Activated naive CD4-positive, alpha-beta T cell treated with anti-CD3 and anti-CD28 coated beads, Interleukin-2, amount 10 ng/mL, durations not matched to agents 7 days and 5 days (primary cell): Measurements from ENCODE around the gene NDST1.

Source experiments
- CTCF ChIA-PET: fragments of 350-600 bp; sonication (Branson Sonifier 250); formaldehyde crosslinking; loops from one replicate; lab custom pipeline; 2021; ENCODE audit warnings: antibody characterized with exemption; lab: Charles Lee
- DNase-seq: peaks from one replicate; pipeline ENCODE4 v3.0.0-alpha.2; 2020
- H3K27ac Mint-ChIP-seq: one replicate; pipeline ENCODE4 v1.8.0; 2021; ENCODE audit warnings: mild to moderate bottlenecking, moderate library complexity, mixed read lengths
- H3K27me3 Mint-ChIP-seq: one replicate; pipeline ENCODE4 v1.8.0; 2021; ENCODE audit warnings: mild to moderate bottlenecking, mixed read lengths
- H3K36me3 Mint-ChIP-seq: one replicate; pipeline ENCODE4 v1.8.0; 2021; ENCODE audit warnings: mixed read lengths
- H3K4me1 Mint-ChIP-seq: one replicate; pipeline ENCODE4 v1.8.0; 2021; ENCODE audit warnings: mixed read lengths
- H3K4me3 Mint-ChIP-seq: one replicate; pipeline ENCODE4 v1.8.0; 2021; ENCODE audit warnings: mild to moderate bottlenecking, moderate library complexity, mixed read lengths
- H3K9me3 Mint-ChIP-seq: one replicate; pipeline ENCODE4 v1.8.0; 2021; ENCODE audit warnings: mixed read lengths

NDST1 gene

GRCh38 chr5:150497274-150497988, 10.5 kb upstream of the NDST1 start:
- Mint-ChIP-seq H3K36me3 (no peaks in the 10 kb centered on the region), H3K27ac (no peak overlapping the region), H3K4me1 (no peaks in the 10 kb centered on the region), H3K27me3 (peaks cover 14% of the 10 kb centered on the region), H3K4me3 (no peak overlapping the region), H3K9me3 (no peaks in the 10 kb centered on the region)
- CTCF ChIA-PET: no interaction called here
- DNase-seq: no peak

- no peaks in the 10 kb centered on the region for H3K9me3 Mint-ChIP-seq
- no peak overlapping the region for H3K4me3 Mint-ChIP-seq
- CTCF ChIA-PET: interaction anchor here (1.8 kb wide), 1 partner anchor 8 kb away, joined by 6 read pairs; no protein-coding TSS in a partner anchor
- H3K27ac Mint-ChIP-seq: no peak overlapping the region
- no peak for DNase-seq
- peaks cover 14% of the 10 kb centered on the region for H3K27me3 Mint-ChIP-seq
- H3K4me1 Mint-ChIP-seq: no peaks in the 10 kb centered on the region
- no peaks in the 10 kb centered on the region for H3K36me3 Mint-ChIP-seq
Measured at GRCh38 chr5:150497989-150498317, 10.0 kb upstream of the NDST1 start.

GRCh38 chr5:150498501-150498900, 9.4 kb upstream of the NDST1 start:
- H3K9me3 Mint-ChIP-seq: no peaks in the 10 kb centered on the region
- no peak overlapping the region for H3K4me3 Mint-ChIP-seq
- CTCF ChIA-PET: interaction anchor here (1.8 kb wide), 1 partner anchor 9 kb away, joined by 6 read pairs; no protein-coding TSS in a partner anchor
- DNase-seq: no peak
- peaks cover 14% of the 10 kb centered on the region for H3K27me3 Mint-ChIP-seq
- H3K27ac Mint-ChIP-seq: no peak overlapping the region
- no peaks in the 10 kb centered on the region for H3K36me3 Mint-ChIP-seq
- no peaks in the 10 kb centered on the region for H3K4me1 Mint-ChIP-seq

- Mint-ChIP-seq H3K36me3 (no peaks in the 10 kb centered on the region), H3K27ac (no peak overlapping the region), H3K27me3 (peaks cover 14% of the 10 kb centered on the region), H3K9me3 (no peaks in the 10 kb centered on the region), H3K4me1 (no peaks in the 10 kb centered on the region), H3K4me3 (no peak overlapping the region)
- no peak for DNase-seq
- CTCF ChIA-PET: interaction anchor here (1.8 kb wide), 1 partner anchor 9 kb away, joined by 6 read pairs; no protein-coding TSS in a partner anchor
Measured at GRCh38 chr5:150498971-150499370, 9.0 kb upstream of the NDST1 start.

- no peaks in the 10 kb centered on the region for H3K4me1 Mint-ChIP-seq
- no peaks in the 10 kb centered on the region for H3K36me3 Mint-ChIP-seq
- peaks cover 14% of the 10 kb centered on the region for H3K27me3 Mint-ChIP-seq
- no peak overlapping the region for H3K27ac Mint-ChIP-seq
- H3K9me3 Mint-ChIP-seq: no peaks in the 10 kb centered on the region
- CTCF ChIA-PET: interaction anchor here (1.8 kb wide), 1 partner anchor 10 kb away, joined by 6 read pairs; no protein-coding TSS in a partner anchor
- DNase-seq: no peak
- no peak overlapping the region for H3K4me3 Mint-ChIP-seq
Measured at GRCh38 chr5:150499437-150499956, 8.4 kb upstream of the NDST1 start.

DNA sequence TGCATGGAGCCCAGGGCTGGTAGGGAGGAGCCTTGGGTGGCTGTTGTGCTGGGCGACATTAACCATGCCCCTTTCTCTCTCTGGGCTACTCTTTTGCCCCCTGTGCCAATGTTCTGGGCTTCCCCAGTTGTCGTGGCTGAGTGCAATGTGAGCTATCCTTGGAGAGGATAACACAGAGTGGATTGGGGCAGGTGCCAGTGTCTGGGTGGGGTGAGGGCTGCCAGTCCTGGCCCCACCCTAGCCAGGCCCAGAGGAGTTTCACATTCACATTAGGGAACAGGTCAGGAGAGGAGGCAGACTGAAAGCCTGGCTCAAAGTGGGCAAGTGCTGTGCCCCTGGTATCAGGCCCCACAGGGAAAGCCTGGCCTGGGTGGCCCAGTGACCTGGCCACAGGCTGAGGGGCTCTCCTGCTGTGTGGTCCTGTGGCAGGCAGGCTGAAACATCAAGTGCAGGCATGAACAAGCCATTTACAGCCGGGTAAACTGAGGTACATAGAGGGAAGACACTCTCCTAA, 7.5 kb upstream of the NDST1 start:
- peaks cover 14% of the 10 kb centered on the region for H3K27me3 Mint-ChIP-seq
- CTCF ChIA-PET: no interaction called here
- DNase-seq: no peak
- no peaks in the 10 kb centered on the region for H3K9me3 Mint-ChIP-seq
- no peak overlapping the region for H3K27ac Mint-ChIP-seq
- no peak overlapping the region for H3K4me3 Mint-ChIP-seq
- no peaks in the 10 kb centered on the region for H3K4me1 Mint-ChIP-seq
- H3K36me3 Mint-ChIP-seq: no peaks in the 10 kb centered on the region

GRCh38 chr5:150500905-150501304, 7.0 kb upstream of the NDST1 start:
- no peak overlapping the region for H3K4me3 Mint-ChIP-seq
- peaks cover 14% of the 10 kb centered on the region for H3K27me3 Mint-ChIP-seq
- no peaks in the 10 kb centered on the region for H3K36me3 Mint-ChIP-seq
- H3K9me3 Mint-ChIP-seq: no peaks in the 10 kb centered on the region
- H3K27ac Mint-ChIP-seq: no peak overlapping the region
- CTCF ChIA-PET: no interaction called here
- no peaks in the 10 kb centered on the region for H3K4me1 Mint-ChIP-seq
- no peak for DNase-seq

DNA sequence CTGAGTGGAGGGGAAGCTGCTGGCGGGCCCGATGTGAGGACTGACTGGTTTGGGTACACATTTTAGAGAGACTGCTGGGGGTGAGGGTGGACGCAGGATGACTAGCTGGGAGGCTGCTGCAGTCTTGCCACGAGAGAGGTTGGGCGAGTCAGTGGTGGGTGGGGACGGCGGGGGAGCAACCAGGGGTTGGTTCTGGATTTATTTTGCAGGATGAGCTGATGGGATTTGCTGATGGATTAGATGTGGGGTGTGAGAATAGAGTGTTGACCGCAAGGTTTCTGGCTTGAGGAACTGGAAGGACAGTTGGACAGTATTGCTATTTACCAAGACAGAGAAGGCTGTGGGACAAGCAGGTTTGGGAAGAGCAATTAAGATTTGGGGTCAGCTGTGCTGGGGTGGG, 5.8 kb upstream of the NDST1 start:
- Mint-ChIP-seq H3K36me3 (no peaks in the 10 kb centered on the region), H3K9me3 (no peaks in the 10 kb centered on the region), H3K27ac (no peak overlapping the region)

DNA sequence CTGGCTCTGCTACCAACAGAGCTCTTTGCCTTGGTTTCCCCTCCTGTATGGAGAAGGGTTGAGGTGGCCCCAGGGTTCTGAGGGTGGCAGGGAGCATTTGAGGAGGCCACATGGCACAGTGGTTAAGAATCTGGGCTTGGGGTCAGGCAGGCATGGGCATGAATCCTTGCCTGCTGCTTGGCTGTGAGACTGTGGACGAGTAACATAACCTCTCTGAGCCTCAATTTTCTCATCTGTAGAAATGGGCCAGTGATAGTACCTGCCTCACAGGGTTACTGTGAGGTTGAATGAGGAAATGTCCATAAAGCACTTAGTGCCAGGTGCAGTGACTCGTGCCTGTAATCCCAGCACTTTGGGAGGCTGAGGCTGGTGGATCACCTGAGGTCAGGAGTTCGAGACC, 5.1 kb upstream of the NDST1 start:
- no peaks in the 10 kb centered on the region for H3K9me3 Mint-ChIP-seq
- H3K4me3 Mint-ChIP-seq: no peak overlapping the region
- CTCF ChIA-PET: no interaction called here
- no peaks in the 10 kb centered on the region for H3K4me1 Mint-ChIP-seq
- H3K36me3 Mint-ChIP-seq: no peaks in the 10 kb centered on the region
- DNase-seq: no peak
- H3K27ac Mint-ChIP-seq: no peak overlapping the region
- peaks cover 14% of the 10 kb centered on the region for H3K27me3 Mint-ChIP-seq

More for the DNA sequence above, 5.8 kb upstream of the NDST1 start:
- Mint-ChIP-seq H3K27me3 (peaks cover 14% of the 10 kb centered on the region), H3K4me1 (no peaks in the 10 kb centered on the region), H3K4me3 (no peak overlapping the region)
- CTCF ChIA-PET: no interaction called here
- no peak for DNase-seq

DNA sequence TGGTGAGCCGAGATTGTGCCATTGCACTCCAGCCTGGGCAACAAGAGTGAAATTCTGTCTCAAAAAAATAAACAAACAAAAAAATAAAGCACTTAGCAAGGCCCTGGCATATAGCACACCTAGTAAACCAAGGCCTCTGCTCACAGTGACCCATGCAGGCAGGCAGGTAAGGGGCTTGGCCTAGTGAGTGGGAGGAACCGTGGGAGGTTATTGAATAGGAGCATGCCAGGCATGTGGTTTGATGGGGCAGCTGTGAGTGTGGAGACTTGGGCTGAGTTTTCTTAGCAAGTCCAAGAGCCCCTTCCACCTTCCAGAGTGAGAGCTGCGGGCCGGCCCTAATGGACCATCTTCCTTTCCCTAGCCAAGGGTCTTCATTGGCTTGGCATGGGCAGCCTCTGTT, 4.5 kb upstream of the NDST1 start:
- Mint-ChIP-seq H3K27me3 (peaks cover 14% of the 10 kb centered on the region), H3K9me3 (no peaks in the 10 kb centered on the region), H3K27ac (no peak overlapping the region), H3K4me3 (no peak overlapping the region), H3K36me3 (no peaks in the 10 kb centered on the region), H3K4me1 (no peaks in the 10 kb centered on the region)
- CTCF ChIA-PET: no interaction called here
- no peak for DNase-seq

- no peaks in the 10 kb centered on the region for H3K9me3 Mint-ChIP-seq
- peaks cover 14% of the 10 kb centered on the region for H3K27me3 Mint-ChIP-seq
- no peaks in the 10 kb centered on the region for H3K36me3 Mint-ChIP-seq
- H3K4me3 Mint-ChIP-seq: no peak overlapping the region
- DNase-seq: no peak
- H3K27ac Mint-ChIP-seq: no peak overlapping the region
- CTCF ChIA-PET: interaction anchor here (0.8 kb wide), 1 partner anchor 38 kb away, joined by 3 read pairs; no protein-coding TSS in a partner anchor
- no peaks in the 10 kb centered on the region for H3K4me1 Mint-ChIP-seq
Measured at GRCh38 chr5:150503977-150504620, 3.8 kb upstream of the NDST1 start.

GRCh38 chr5:150505041-150505511, 2.9 kb upstream of the NDST1 start:
- DNase-seq: no peak
- Mint-ChIP-seq H3K27me3 (peaks cover 14% of the 10 kb centered on the region), H3K4me3 (no peak overlapping the region), H3K9me3 (no peaks in the 10 kb centered on the region), H3K4me1 (no peaks in the 10 kb centered on the region), H3K27ac (no peak overlapping the region), H3K36me3 (no peaks in the 10 kb centered on the region)
- CTCF ChIA-PET: interaction anchor here (0.8 kb wide), 1 partner anchor 37 kb away, joined by 3 read pairs; no protein-coding TSS in a partner anchor

DNA sequence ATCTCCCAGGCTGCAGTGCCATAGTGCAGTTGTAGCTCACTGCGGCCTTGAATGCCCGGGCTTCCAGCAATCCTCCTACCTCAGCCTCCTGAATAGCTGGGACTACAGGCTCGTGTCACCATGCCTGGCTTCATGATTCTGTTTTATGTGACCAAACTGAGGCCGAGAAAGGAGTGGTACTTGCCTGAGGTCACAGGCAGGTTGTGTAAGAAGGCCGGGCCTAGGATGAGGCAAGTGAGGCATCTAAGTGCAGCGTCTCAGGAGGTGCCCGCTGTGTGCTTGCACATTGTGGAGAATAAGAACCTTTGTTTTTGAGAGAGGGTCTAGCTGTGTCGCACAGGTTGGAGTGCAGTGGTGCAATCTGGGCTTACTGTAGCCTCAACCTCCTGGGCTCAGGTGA, 2.1 kb upstream of the NDST1 start:
- Mint-ChIP-seq H3K4me3 (no peak overlapping the region), H3K4me1 (no peaks in the 10 kb centered on the region), H3K27me3 (peaks cover 8% of the 10 kb centered on the region), H3K27ac (no peak overlapping the region), H3K9me3 (no peaks in the 10 kb centered on the region), H3K36me3 (no peaks in the 10 kb centered on the region)
- DNase-seq: no peak
- CTCF ChIA-PET: no interaction called here

GRCh38 chr5:150506571-150507473, 1.1 kb upstream of the NDST1 start:
- Mint-ChIP-seq H3K27ac (no peak overlapping the region), H3K27me3 (peaks cover under 1% of the 10 kb centered on the region), H3K4me1 (no peaks in the 10 kb centered on the region), H3K36me3 (no peaks in the 10 kb centered on the region), H3K9me3 (no peaks in the 10 kb centered on the region), H3K4me3 (no peak overlapping the region)
- CTCF ChIA-PET: no interaction called here
- DNase-seq: no peak
